Mesenchymal stem cell (in vitro differentiated cells and primary cell): ENCODE data around the gene MAP7.

Experiments used
- DNase-seq: peaks from one replicate; pipeline ENCODE4 v3.0.0-alpha.2; 2013
- H2AFZ ChIP-seq: one replicate; pipeline ENCODE4 v1.6.1; 2013; ENCODE audit warnings: low read depth, mild to moderate bottlenecking, control low read depth, inconsistent platforms, low read length, moderate library complexity
- H2AK5ac ChIP-seq: 2 replicates; pipeline ENCODE4 v1.6.1; 2013; ENCODE audit warnings: low read length, moderate library complexity, mild to moderate bottlenecking, inconsistent platforms; ENCODE audit not compliant: severe bottlenecking
- H2BK120ac ChIP-seq: one replicate; pipeline ENCODE4 v1.6.1; 2013; ENCODE audit warnings: low read depth, mild to moderate bottlenecking, inconsistent platforms, low read length, moderate library complexity
- H2BK12ac ChIP-seq, 2 experiments: one replicate each; pipeline ENCODE4 v1.6.1; 2013; ENCODE audit warnings: inconsistent platforms in 2 of 2, low read length in 2 of 2, mild to moderate bottlenecking in 2 of 2, moderate library complexity in 2 of 2, control low read depth in 1 of 2
- H2BK15ac ChIP-seq: one replicate; pipeline ENCODE4 v1.6.1; 2013; ENCODE audit warnings: mild to moderate bottlenecking, low read depth, inconsistent platforms; ENCODE audit not compliant: poor library complexity, severe bottlenecking
- H2BK5ac ChIP-seq: 2 replicates; pipeline ENCODE4 v1.6.1; 2013; ENCODE audit warnings: low read depth, mild to moderate bottlenecking, low read length, control low read depth, inconsistent platforms; ENCODE audit not compliant: poor library complexity, severe bottlenecking
- H3K14ac ChIP-seq, 2 experiments: one replicate each; pipeline ENCODE4 v1.6.1; 2013; ENCODE audit warnings: inconsistent platforms in 2 of 2, low read length in 2 of 2, control low read depth in 1 of 2, mild to moderate bottlenecking in 1 of 2, moderate library complexity in 1 of 2
- H3K18ac ChIP-seq, 2 experiments: one replicate each; pipeline ENCODE4 v1.6.1; 2013; ENCODE audit warnings: inconsistent platforms in 2 of 2, low read length in 2 of 2, control low read depth in 1 of 2, low read depth in 1 of 2, mild to moderate bottlenecking in 1 of 2
- H3K23ac ChIP-seq, 2 experiments: one replicate each; pipeline ENCODE4 v1.6.1; 2013; ENCODE audit warnings: inconsistent platforms in 2 of 2, low read length in 2 of 2, mild to moderate bottlenecking in 2 of 2, moderate library complexity in 2 of 2, control low read depth in 1 of 2
- H3K27ac ChIP-seq: 2 replicates; pipeline ENCODE4 v1.5.1; 2013; ENCODE audit warnings: mild to moderate bottlenecking, moderate library complexity, low read length, control low read depth, inconsistent platforms; ENCODE audit not compliant: poor library complexity, severe bottlenecking
- H3K27me3 ChIP-seq, 2 experiments: 2 replicates each; pipeline versions ENCODE4 v1.6.1 to v1.7.0; 2013; ENCODE audit warnings: low read length in 2 of 2, mild to moderate bottlenecking in 2 of 2, moderate library complexity in 2 of 2, control low read depth in 1 of 2, inconsistent platforms in 1 of 2; ENCODE audit not compliant: control insufficient read depth in 1 of 2, insufficient read depth in 1 of 2
- H3K36me3 ChIP-seq, 2 experiments: 2 replicates each; pipeline versions ENCODE4 v1.6.1 to v1.7.0; 2013; ENCODE audit warnings: low read length in 2 of 2, control low read depth in 1 of 2, inconsistent platforms in 1 of 2, low read depth in 1 of 2, mild to moderate bottlenecking in 1 of 2; ENCODE audit not compliant: insufficient read depth in 2 of 2, control insufficient read depth in 1 of 2
- H3K4ac ChIP-seq, 2 experiments: one replicate each; pipeline ENCODE4 v1.6.1; 2013; ENCODE audit warnings: inconsistent platforms in 2 of 2, low read length in 2 of 2, mild to moderate bottlenecking in 2 of 2, moderate library complexity in 2 of 2, control low read depth in 1 of 2, low read depth in 1 of 2
- H3K4me1 ChIP-seq: 2 replicates; pipeline ENCODE4 v1.6.1; 2013; ENCODE audit warnings: low read depth, low read length, control low read depth; ENCODE audit not compliant: control insufficient read depth, insufficient read depth
- H3K4me2 ChIP-seq: 2 replicates; pipeline ENCODE4 v1.6.1; 2013; ENCODE audit warnings: low read length, mild to moderate bottlenecking, inconsistent platforms; ENCODE audit not compliant: poor library complexity, severe bottlenecking
- H3K4me3 ChIP-seq, 2 experiments: 2 replicates each; pipeline versions ENCODE4 v1.5.1 to v1.7.0; 2013; ENCODE audit warnings: low read length in 2 of 2, mild to moderate bottlenecking in 2 of 2, control low read depth in 1 of 2, low read depth in 1 of 2; ENCODE audit not compliant: insufficient read depth in 1 of 2
- H3K79me1 ChIP-seq: replicated peaks from 2 replicates; pipeline ENCODE4 v1.6.1; 2013; ENCODE audit warnings: mild to moderate bottlenecking, control low read depth, low read length, inconsistent platforms; ENCODE audit not compliant: poor library complexity, severe bottlenecking
- H3K9ac ChIP-seq: 2 replicates; pipeline ENCODE4 v1.7.0; 2013; ENCODE audit warnings: mild to moderate bottlenecking, low read length, moderate library complexity
- H3K9me3 ChIP-seq: 2 replicates; pipeline ENCODE4 v1.7.0; 2013; ENCODE audit warnings: mild to moderate bottlenecking, low read length; ENCODE audit not compliant: control insufficient read depth
- H4K8ac ChIP-seq: one replicate; pipeline ENCODE4 v1.6.1; 2013; ENCODE audit warnings: inconsistent platforms, mild to moderate bottlenecking, low read length, moderate library complexity
- H4K91ac ChIP-seq: one replicate; pipeline ENCODE4 v1.6.1; 2013; ENCODE audit warnings: mild to moderate bottlenecking, low read length, inconsistent platforms
- WGBS: methylation state at CpG from one replicate; pipeline ENCODE4 v1.1.7; 2013; ENCODE audit warnings: mixed read lengths; 5-methylcytosine and 5-hydroxymethylcytosine counted together

Gene MAP7

GRCh38 chr6:136553166-136553787, 3.1 kb upstream of the MAP7 start:
- Histone ChIP-seq H3K4me2 (no peak overlapping the region), H4K8ac (no peak overlapping the region), H3K23ac (no peak overlapping the region), H3K9ac (no peak overlapping the region), H3K4me1 (peaks cover 18% of the 10 kb centered on the region), H3K9me3 (no peaks in the 10 kb centered on the region), H2BK15ac (no peak overlapping the region), H3K4ac (no peak overlapping the region), H2AK5ac (no peak overlapping the region), H3K4me3 (no peak overlapping the region), H2BK120ac (no peak overlapping the region), H3K14ac (no peak overlapping the region), H3K79me1 (no peaks in the 10 kb centered on the region), H3K27me3 (peaks cover 5 to 43% of the 10 kb centered on the region in 2 experiments), H3K18ac (no peak overlapping the region), H2BK5ac (no peak overlapping the region), H4K91ac (no peak overlapping the region), H2AFZ (no peak overlapping the region), H3K36me3 (peaks cover 0 to 3% of the 10 kb centered on the region in 2 experiments), H3K27ac (no peak overlapping the region), H2BK12ac (no peak overlapping the region)
- WGBS, result 90% methylated on average over 5 of the region's 5 CpGs
- no peak for DNase-seq

GRCh38 chr6:136552054-136552453, 1.8 kb upstream of the MAP7 start:
- 57% methylated on average over 4 of the region's 4 CpGs for WGBS
- H3K79me1 ChIP-seq, result no peaks in the 10 kb centered on the region

GRCh38 chr6:136551103-136551502, 881 bp upstream of the MAP7 start:
- Histone ChIP-seq H4K91ac (no peak overlapping the region), H3K27ac (no peak overlapping the region), H2BK15ac (no peak overlapping the region), H3K36me3 (peaks cover 0 to 3% of the 10 kb centered on the region in 2 experiments), H2BK5ac (no peak overlapping the region), H3K23ac (no peak overlapping the region), H3K27me3 (peaks cover 5 to 43% of the 10 kb centered on the region in 2 experiments), H2AFZ (no peak overlapping the region), H3K18ac (no peak overlapping the region), H3K4ac (no peak overlapping the region), H3K9ac (peak overlapping the region; percentile 67), H2BK12ac (no peak overlapping the region), H4K8ac (no peak overlapping the region), H3K79me1 (no peaks in the 10 kb centered on the region), H2BK120ac (no peak overlapping the region), H3K14ac (no peak overlapping the region), H2AK5ac (no peak overlapping the region), H3K4me1 (peaks cover 19% of the 10 kb centered on the region), H3K9me3 (no peaks in the 10 kb centered on the region), H3K4me2 (peak overlapping the region; percentile 99), H3K4me3 (peak overlapping the region in 1 of 2 experiments; percentile 78)
- WGBS, result 67% methylated on average over 8 of the region's 8 CpGs
- no peak for DNase-seq

More at GRCh38 chr6:136552054-136552453, 1.8 kb upstream of the MAP7 start:
- Histone ChIP-seq H3K27me3 (peaks cover 5 to 43% of the 10 kb centered on the region in 2 experiments), H3K36me3 (peaks cover 0 to 3% of the 10 kb centered on the region in 2 experiments), H2BK5ac (no peak overlapping the region), H3K4me1 (peaks cover 18% of the 10 kb centered on the region), H3K4me2 (no peak overlapping the region), H2AFZ (no peak overlapping the region), H2BK12ac (no peak overlapping the region), H3K27ac (no peak overlapping the region), H2AK5ac (no peak overlapping the region), H2BK15ac (no peak overlapping the region), H3K9ac (no peak overlapping the region), H3K4me3 (no peak overlapping the region), H3K18ac (no peak overlapping the region), H4K8ac (no peak overlapping the region), H4K91ac (no peak overlapping the region), H2BK120ac (no peak overlapping the region), H3K14ac (no peak overlapping the region), H3K4ac (no peak overlapping the region), H3K9me3 (no peaks in the 10 kb centered on the region), H3K23ac (no peak overlapping the region)
- no peak for DNase-seq

GRCh38 chr6:136550045-136550329, 235 bp downstream of the MAP7 start:
- H3K4me3 ChIP-seq, result peak overlapping the region; percentile 78 to 88
- H3K4ac ChIP-seq, result peak overlapping the region; percentile 20 to 71
- peaks cover 21% of the 10 kb centered on the region for H3K4me1 ChIP-seq
- no peaks in the 10 kb centered on the region for H3K79me1 ChIP-seq
- DNase-seq, result peak; percentile 7
- peak overlapping the region; percentile 67 for H3K9ac ChIP-seq
- H2AK5ac ChIP-seq, result no peak overlapping the region
- under 1% methylated on average over 31 of the region's 46 CpGs for WGBS
- no peak overlapping the region for H2BK5ac ChIP-seq
- H3K4me2 ChIP-seq, result peak overlapping the region; percentile 99
- peak overlapping the region; percentile 12 for H4K91ac ChIP-seq
- H3K14ac ChIP-seq, result no peak overlapping the region
- H3K9me3 ChIP-seq, result no peaks in the 10 kb centered on the region
- H2BK120ac ChIP-seq, result no peak overlapping the region
- H2BK12ac ChIP-seq, result peak overlapping the region in 1 of 2 experiments; percentile 42
- H2BK15ac ChIP-seq, result no peak overlapping the region
- peaks cover 0 to 3% of the 10 kb centered on the region in 2 experiments for H3K36me3 ChIP-seq
- H3K27me3 ChIP-seq, result peaks cover 5 to 45% of the 10 kb centered on the region in 2 experiments
- peak overlapping the region in 1 of 2 experiments; percentile 72 for H3K23ac ChIP-seq
- H3K27ac ChIP-seq, result no peak overlapping the region
- peak overlapping the region; percentile 36 for H4K8ac ChIP-seq
- peak overlapping the region; percentile 88 for H2AFZ ChIP-seq
- H3K18ac ChIP-seq, result peak overlapping the region; percentile 11 to 29
